OCI-LY7 (cell line): ENCODE measurements around the gene EYS.

Source experiments
- EZH2phosphoT487 ChIP-seq: fragments of 200-600 bp; sonication (generic); IDR thresholded peaks from 2 replicates; pipeline ENCODE4 v1.6.1; 2018; ENCODE audit warnings: low read depth, borderline replicate concordance, mild to moderate bottlenecking, mixed run types, antibody characterized with exemption, low read length, moderate library complexity, mixed read lengths
- TF ChIP-seq, protein P1 (sequence below): fragments of 200-600 bp; sonication (generic); conservative IDR thresholded peaks from 2 replicates; pipeline ENCODE4 v1.5.1; 2014; ENCODE audit warnings: mild to moderate bottlenecking, antibody characterized with exemption, low read length, moderate library complexity, mixed read lengths

DNA sequence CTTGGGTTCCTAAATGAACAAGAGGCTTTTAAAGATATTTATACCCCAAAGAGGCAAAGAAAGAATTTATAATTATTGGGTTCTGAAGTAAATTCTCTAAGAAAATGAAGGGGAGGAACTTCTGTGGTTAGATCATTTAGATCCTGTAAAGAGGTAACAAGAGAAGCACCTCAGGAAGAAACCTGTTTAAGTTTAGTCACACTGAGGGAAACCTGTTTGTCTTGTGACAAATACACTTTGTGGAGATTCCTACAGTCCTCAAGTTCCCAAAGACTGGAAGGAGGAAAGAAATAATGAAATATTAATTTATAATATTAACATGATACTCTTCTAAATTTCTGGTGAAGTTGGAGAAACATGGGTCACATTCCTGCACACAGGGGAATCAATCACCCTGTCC, 647.5 kb downstream of the EYS start:
- TF ChIP-seq, protein P1, sequence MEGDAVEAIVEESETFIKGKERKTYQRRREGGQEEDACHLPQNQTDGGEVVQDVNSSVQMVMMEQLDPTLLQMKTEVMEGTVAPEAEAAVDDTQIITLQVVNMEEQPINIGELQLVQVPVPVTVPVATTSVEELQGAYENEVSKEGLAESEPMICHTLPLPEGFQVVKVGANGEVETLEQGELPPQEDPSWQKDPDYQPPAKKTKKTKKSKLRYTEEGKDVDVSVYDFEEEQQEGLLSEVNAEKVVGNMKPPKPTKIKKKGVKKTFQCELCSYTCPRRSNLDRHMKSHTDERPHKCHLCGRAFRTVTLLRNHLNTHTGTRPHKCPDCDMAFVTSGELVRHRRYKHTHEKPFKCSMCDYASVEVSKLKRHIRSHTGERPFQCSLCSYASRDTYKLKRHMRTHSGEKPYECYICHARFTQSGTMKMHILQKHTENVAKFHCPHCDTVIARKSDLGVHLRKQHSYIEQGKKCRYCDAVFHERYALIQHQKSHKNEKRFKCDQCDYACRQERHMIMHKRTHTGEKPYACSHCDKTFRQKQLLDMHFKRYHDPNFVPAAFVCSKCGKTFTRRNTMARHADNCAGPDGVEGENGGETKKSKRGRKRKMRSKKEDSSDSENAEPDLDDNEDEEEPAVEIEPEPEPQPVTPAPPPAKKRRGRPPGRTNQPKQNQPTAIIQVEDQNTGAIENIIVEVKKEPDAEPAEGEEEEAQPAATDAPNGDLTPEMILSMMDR = no peak
- no peak for TF ChIP-seq EZH2phosphoT487
